HepG2 (cell line): Measurements from ENCODE around the gene LGALS4. TPM values are rescaled to one million over a fixed set of nuclear protein-coding genes. Genes with fewer than 3 reads are reported as not detected.

Experiments
- ARNT ChIP-seq: fragments of 450-650 bp; IDR thresholded peaks from 2 replicates; pipeline ENCODE4 v1.6.1; 2017
- BRF2 ChIP-seq: sonication (generic); formaldehyde crosslinking; IDR thresholded peaks from 2 replicates; pipeline ENCODE4 v1.8.1; 2022; ENCODE audit warnings: mild to moderate bottlenecking, missing genetic modification reagents
- DMAP1 ChIP-seq: IDR thresholded peaks from 2 replicates; pipeline ENCODE4 v1.6.1; 2016
- ETV5 ChIP-seq: IDR thresholded peaks from 2 replicates; pipeline ENCODE4 v1.6.1; 2018; ENCODE audit warnings: missing biosample characterization, missing genetic modification reagents, inconsistent platforms, borderline replicate concordance
- HOXD1 ChIP-seq: sonication (generic); formaldehyde crosslinking; IDR thresholded peaks from 2 replicates; pipeline ENCODE4 v1.5.0; 2020; ENCODE audit warnings: missing genetic modification reagents
- KAT8 ChIP-seq: IDR thresholded peaks from 2 replicates; pipeline ENCODE4 v1.6.1; 2016; ENCODE audit warnings: missing genetic modification reagents, missing compliant biosample characterization
- KDM5B ChIP-seq: sonication (generic); formaldehyde crosslinking; IDR thresholded peaks from 2 replicates; pipeline ENCODE4 v1.4.0; 2020; ENCODE audit warnings: missing genetic modification reagents, mild to moderate bottlenecking, borderline replicate concordance
- MTA3 ChIP-seq: sonication (generic); formaldehyde crosslinking; IDR thresholded peaks from 2 replicates; pipeline ENCODE4 v1.4.0; 2020; ENCODE audit warnings: missing genetic modification reagents
- NFE2 ChIP-seq: sonication (generic); formaldehyde crosslinking; IDR thresholded peaks from 2 replicates; pipeline ENCODE4 v1.4.0; 2020; ENCODE audit warnings: missing genetic modification reagents
- SNAPC2 ChIP-seq: sonication (generic); formaldehyde crosslinking; IDR thresholded peaks from 2 replicates; pipeline ENCODE4 v1.8.1; 2022; ENCODE audit warnings: mild to moderate bottlenecking, missing genetic modification reagents
- SOX6 ChIP-seq, 2 experiments: fragments of 450-650 bp in 1 of 2; sonication (generic) in 1 of 2; formaldehyde crosslinking in 1 of 2; IDR thresholded peaks; 2 replicates each; pipeline versions ENCODE4 v1.4.0 to v1.6.1; 2017 to 2020; ENCODE audit warnings: antibody characterized with exemption in 1 of 2, mild to moderate bottlenecking in 1 of 2, missing genetic modification reagents in 1 of 2
- SYNCRIP ChIP-seq: fragments of 200-400 bp; formaldehyde crosslinking; IDR thresholded peaks from 2 replicates; pipeline ENCODE4 v1.6.1; 2018; ENCODE audit warnings: mild to moderate bottlenecking, low read depth, low read length; ENCODE audit not compliant: insufficient read depth
- XBP1 ChIP-seq: sonication (generic); formaldehyde crosslinking; IDR thresholded peaks from 2 replicates; pipeline ENCODE4 v1.5.0; 2020; ENCODE audit warnings: missing genetic modification reagents
- ZBTB42 ChIP-seq: sonication (generic); formaldehyde crosslinking; IDR thresholded peaks from 2 replicates; pipeline ENCODE4 v1.5.0; 2020; ENCODE audit warnings: mild to moderate bottlenecking, missing genetic modification reagents
- ZFP1 ChIP-seq: IDR thresholded peaks from 2 replicates; pipeline ENCODE4 v1.6.1; 2016
- ZMYM3 ChIP-seq: sonication (generic); formaldehyde crosslinking; IDR thresholded peaks from 2 replicates; pipeline ENCODE4 v1.5.1; 2020; ENCODE audit warnings: mild to moderate bottlenecking, missing genetic modification reagents
- ZNF124 ChIP-seq: sonication (generic); formaldehyde crosslinking; IDR thresholded peaks from 2 replicates; pipeline ENCODE4 v1.4.0; 2020; ENCODE audit warnings: missing genetic modification reagents
- ZNF558 ChIP-seq: sonication (generic); formaldehyde crosslinking; IDR thresholded peaks from 2 replicates; pipeline ENCODE4 v1.9.0; 2022; ENCODE audit warnings: mild to moderate bottlenecking, missing genetic modification reagents, borderline replicate concordance
- ZNF598 ChIP-seq: sonication (generic); formaldehyde crosslinking; IDR thresholded peaks from 2 replicates; pipeline ENCODE4 v1.5.1; 2020; ENCODE audit warnings: mild to moderate bottlenecking, missing genetic modification reagents, borderline replicate concordance
- ZNF678 ChIP-seq: sonication (generic); formaldehyde crosslinking; IDR thresholded peaks from 2 replicates; pipeline ENCODE4 v1.4.0; 2020; ENCODE audit warnings: mild to moderate bottlenecking, missing genetic modification reagents
- ZNF7 ChIP-seq: IDR thresholded peaks from 2 replicates; pipeline ENCODE4 v1.6.1; 2016; ENCODE audit warnings: missing biosample characterization, missing genetic modification reagents
- ZNF709 ChIP-seq: sonication (generic); formaldehyde crosslinking; IDR thresholded peaks from 2 replicates; pipeline ENCODE4 v1.5.0; 2020; ENCODE audit warnings: mild to moderate bottlenecking, missing genetic modification reagents
- ZNF839 ChIP-seq: sonication (generic); formaldehyde crosslinking; IDR thresholded peaks from 2 replicates; pipeline ENCODE4 v1.4.0; 2020; ENCODE audit warnings: missing genetic modification reagents, mild to moderate bottlenecking, borderline replicate concordance
- polyA plus RNA-seq, 8 experiments: library from polyadenylated mRNA; depleted of rRNA in 3 of 8; stranded (reverse) in 7 of 8; unstranded in 1 of 8; fragments of >200 nt; fragmentation: Illumina TruSeq in 4 of 8; extraction: Trizol in 4 of 8; gene quantifications; 2 replicates each; pipeline versions ENCODE4 v1.2.1 to v1.2.3, GENCODE V29; 2011 to 2016; ENCODE audit warnings: low read depth in 4 of 8, missing spikeins in 1 of 8, mixed read lengths in 1 of 8; ENCODE audit not compliant: insufficient read depth in 1 of 8
- total RNA-seq, 5 experiments: library from RNA; depleted of rRNA; stranded (reverse); fragments of >200 nt; fragmentation: Illumina TruSeq; extraction: Trizol; gene quantifications; 2 replicates each; pipeline ENCODE4 v1.2.3, GENCODE V29; 2016; ENCODE audit warnings: low read depth in 1 of 5
- TF ChIP-seq, protein P1 (sequence below): sonication (generic); formaldehyde crosslinking; IDR thresholded peaks from one replicate; pipeline ENCODE4 v1.5.1; 2020; ENCODE audit warnings: mild to moderate bottlenecking, missing genetic modification reagents; ENCODE audit errors: not compliant biosample characterization

Gene LGALS4
- total and polyA plus RNA-seq, 2 of the 13 experiments (the other 11 are each of a cell fraction or from before 2014, with no cell fraction given): 0.24 to 0.71 TPM

- TF ChIP-seq, protein P1, sequence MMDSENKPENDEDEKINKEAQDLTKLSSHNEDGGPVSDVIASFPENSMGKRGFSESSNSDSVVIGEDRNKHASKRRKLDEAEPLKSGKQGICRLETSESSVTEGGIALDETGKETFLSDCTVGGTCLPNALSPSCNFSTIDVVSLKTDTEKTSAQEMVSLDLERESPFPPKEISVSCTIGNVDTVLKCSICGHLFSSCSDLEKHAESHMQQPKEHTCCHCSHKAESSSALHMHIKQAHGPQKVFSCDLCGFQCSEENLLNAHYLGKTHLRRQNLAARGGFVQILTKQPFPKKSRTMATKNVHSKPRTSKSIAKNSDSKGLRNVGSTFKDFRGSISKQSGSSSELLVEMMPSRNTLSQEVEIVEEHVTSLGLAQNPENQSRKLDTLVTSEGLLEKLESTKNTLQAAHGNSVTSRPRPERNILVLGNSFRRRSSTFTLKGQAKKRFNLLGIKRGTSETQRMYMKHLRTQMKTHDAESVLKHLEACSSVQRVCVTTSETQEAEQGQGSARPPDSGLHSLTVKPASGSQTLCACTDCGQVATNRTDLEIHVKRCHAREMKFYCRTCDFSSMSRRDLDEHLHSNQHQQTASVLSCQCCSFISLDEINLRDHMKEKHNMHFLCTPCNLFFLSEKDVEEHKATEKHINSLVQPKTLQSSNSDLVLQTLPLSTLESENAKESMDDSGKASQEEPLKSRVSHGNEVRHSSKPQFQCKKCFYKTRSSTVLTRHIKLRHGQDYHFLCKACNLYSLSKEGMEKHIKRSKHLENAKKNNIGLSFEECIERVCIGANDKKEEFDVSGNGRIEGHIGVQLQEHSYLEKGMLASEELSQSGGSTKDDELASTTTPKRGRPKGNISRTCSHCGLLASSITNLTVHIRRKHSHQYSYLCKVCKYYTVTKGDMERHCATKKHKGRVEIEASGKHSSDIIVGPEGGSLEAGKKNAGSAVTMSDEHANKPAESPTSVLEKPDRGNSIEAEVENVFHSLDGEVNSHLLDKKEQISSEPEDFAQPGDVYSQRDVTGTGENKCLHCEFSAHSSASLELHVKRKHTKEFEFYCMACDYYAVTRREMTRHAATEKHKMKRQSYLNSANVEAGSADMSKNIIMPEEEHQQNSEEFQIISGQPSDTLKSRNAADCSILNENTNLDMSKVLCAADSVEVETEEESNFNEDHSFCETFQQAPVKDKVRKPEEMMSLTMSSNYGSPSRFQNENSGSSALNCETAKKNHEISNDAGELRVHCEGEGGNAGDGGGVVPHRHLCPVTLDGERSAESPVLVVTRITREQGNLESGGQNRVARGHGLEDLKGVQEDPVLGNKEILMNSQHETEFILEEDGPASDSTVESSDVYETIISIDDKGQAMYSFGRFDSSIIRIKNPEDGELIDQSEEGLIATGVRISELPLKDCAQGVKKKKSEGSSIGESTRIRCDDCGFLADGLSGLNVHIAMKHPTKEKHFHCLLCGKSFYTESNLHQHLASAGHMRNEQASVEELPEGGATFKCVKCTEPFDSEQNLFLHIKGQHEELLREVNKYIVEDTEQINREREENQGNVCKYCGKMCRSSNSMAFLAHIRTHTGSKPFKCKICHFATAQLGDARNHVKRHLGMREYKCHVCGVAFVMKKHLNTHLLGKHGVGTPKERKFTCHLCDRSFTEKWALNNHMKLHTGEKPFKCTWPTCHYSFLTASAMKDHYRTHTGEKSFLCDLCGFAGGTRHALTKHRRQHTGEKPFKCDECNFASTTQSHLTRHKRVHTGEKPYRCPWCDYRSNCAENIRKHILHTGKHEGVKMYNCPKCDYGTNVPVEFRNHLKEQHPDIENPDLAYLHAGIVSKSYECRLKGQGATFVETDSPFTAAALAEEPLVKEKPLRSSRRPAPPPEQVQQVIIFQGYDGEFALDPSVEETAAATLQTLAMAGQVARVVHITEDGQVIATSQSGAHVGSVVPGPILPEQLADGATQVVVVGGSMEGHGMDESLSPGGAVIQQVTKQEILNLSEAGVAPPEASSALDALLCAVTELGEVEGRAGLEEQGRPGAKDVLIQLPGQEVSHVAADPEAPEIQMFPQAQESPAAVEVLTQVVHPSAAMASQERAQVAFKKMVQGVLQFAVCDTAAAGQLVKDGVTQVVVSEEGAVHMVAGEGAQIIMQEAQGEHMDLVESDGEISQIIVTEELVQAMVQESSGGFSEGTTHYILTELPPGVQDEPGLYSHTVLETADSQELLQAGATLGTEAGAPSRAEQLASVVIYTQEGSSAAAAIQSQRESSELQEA: no peak
- TF ChIP-seq ZNF7 (CRISPR knock-in tag) (no peak), ARNT (no peak), ZNF678 (no peak), KAT8 (CRISPR knock-in tag) (no peak), MTA3 (no peak), SOX6 (IDR thresholded peaks at IDR 0.05) (no peak), SOX6 (CRISPR knock-in tag; IDR thresholded peaks at IDR 0.05) (no peak), HOXD1 (CRISPR knock-in tag) (0 out of 2 replicates have a peak, but pooled peaks have one; percentile 59), SNAPC2 (CRISPR knock-in tag) (no peak; the same call in 1 of the 2 replicates), KDM5B (no peak), ZNF839 (CRISPR knock-in tag) (no peak), ZNF598 (no peak), ZNF709 (no peak), SYNCRIP (no peak), DMAP1 (CRISPR knock-in tag) (no peak), ZBTB42 (CRISPR knock-in tag) (no peak), ZFP1 (CRISPR knock-in tag) (no peak), ZNF558 (CRISPR knock-in tag) (no peak), ETV5 (CRISPR knock-in tag) (no peak), ZNF124 (CRISPR knock-in tag) (no peak), NFE2 (no peak), ZMYM3 (CRISPR knock-in tag) (no peak), XBP1 (CRISPR knock-in tag) (no peak), BRF2 (no peak)
Observed at GRCh38 chr19:38849860-38850435, 37.2 kb upstream of the LGALS4 start, which contains the start of gene HNRNPL (continued).
